ENCODE measurements around the gene PLPP4. TPM values are rescaled to one million over a fixed set of nuclear protein-coding genes. Genes with fewer than 3 reads are reported as not detected.

Gene PLPP4
- total RNA-seq, 1 experiment from 2014 or later, result 9.7 TPM

GRCh38 chr10:120459185-120459584 is 2.2 kb downstream of the PLPP4 start:
- Histone ChIP-seq H3K79me2 (ENCODE audit: low read length) (no peaks in the 10 kb centered on the region), H4K20me1 (ENCODE audit: insufficient read depth, low read depth, low read length) (peaks cover 5% of the 10 kb centered on the region; the same call in 1 of the 2 replicates), H3K9ac (ENCODE audit: low read length) (no peak overlapping the region), H3K4me3 (ENCODE audit: low read length) (no peak overlapping the region), H3K9me2 (replicated peaks; ENCODE audit: insufficient read depth, low read length) (no peaks in the 10 kb centered on the region), H3K36me3 (ENCODE audit: insufficient read depth, low read length) (no peaks in the 10 kb centered on the region), H3K27me3 (ENCODE audit: low read length) (no peaks in the 10 kb centered on the region), H2AFZ (ENCODE audit: low read length) (no peak overlapping the region), H3K4me1 (ENCODE audit: low read length) (peaks cover 8% of the 10 kb centered on the region), H3K9me3 (ENCODE audit: low read length) (no peaks in the 10 kb centered on the region), H3K27ac (ENCODE audit: low read length) (no peak overlapping the region), H3K4me2 (ENCODE audit: low read depth, low read length, poor library complexity, severe bottlenecking) (no peak overlapping the region)
- DNase-seq, result no peak

GRCh38 chr10:120460186-120460585 is 3.2 kb downstream of the PLPP4 start:
- no peak for DNase-seq
- H3K4me2 ChIP-seq (ENCODE audit: low read depth, low read length, poor library complexity, severe bottlenecking), result no peak overlapping the region
- no peak overlapping the region for H3K27ac ChIP-seq (ENCODE audit: low read length)
- no peaks in the 10 kb centered on the region for H3K36me3 ChIP-seq (ENCODE audit: insufficient read depth, low read length)
- H3K9me3 ChIP-seq (ENCODE audit: low read length), result no peaks in the 10 kb centered on the region
- peaks cover 8% of the 10 kb centered on the region for H3K4me1 ChIP-seq (ENCODE audit: low read length)
- H3K9ac ChIP-seq (ENCODE audit: low read length), result no peak overlapping the region
- H4K20me1 ChIP-seq (ENCODE audit: insufficient read depth, low read depth, low read length), result peaks cover 5% of the 10 kb centered on the region; the same call in 1 of the 2 replicates
- H3K27me3 ChIP-seq (ENCODE audit: low read length), result no peaks in the 10 kb centered on the region
- no peak overlapping the region for H2AFZ ChIP-seq (ENCODE audit: low read length)
- no peaks in the 10 kb centered on the region for H3K79me2 ChIP-seq (ENCODE audit: low read length)
- H3K4me3 ChIP-seq (ENCODE audit: low read length), result no peak overlapping the region
- H3K9me2 ChIP-seq (replicated peaks; ENCODE audit: insufficient read depth, low read length), result no peaks in the 10 kb centered on the region

- Histone ChIP-seq H3K9me3 (ENCODE audit: low read length) (no peaks in the 10 kb centered on the region), H3K4me3 (ENCODE audit: low read length) (no peak overlapping the region), H3K4me1 (ENCODE audit: low read length) (peaks cover 7% of the 10 kb centered on the region), H3K36me3 (ENCODE audit: insufficient read depth, low read length) (no peaks in the 10 kb centered on the region), H3K79me2 (ENCODE audit: low read length) (no peaks in the 10 kb centered on the region), H3K9ac (ENCODE audit: low read length) (no peak overlapping the region), H3K9me2 (replicated peaks; ENCODE audit: insufficient read depth, low read length) (no peaks in the 10 kb centered on the region), H2AFZ (ENCODE audit: low read length) (no peak overlapping the region), H3K27ac (ENCODE audit: low read length) (no peak overlapping the region), H4K20me1 (ENCODE audit: insufficient read depth, low read depth, low read length) (peaks cover 4% of the 10 kb centered on the region; the same call in 1 of the 2 replicates), H3K27me3 (ENCODE audit: low read length) (no peaks in the 10 kb centered on the region), H3K4me2 (ENCODE audit: low read depth, low read length, poor library complexity, severe bottlenecking) (no peak overlapping the region)
- DNase-seq, result no peak
Measured at GRCh38 chr10:120460776-120461175, 3.7 kb downstream of the PLPP4 start.

- Histone ChIP-seq H3K4me3 (ENCODE audit: low read length) (no peak overlapping the region), H3K9ac (ENCODE audit: low read length) (no peak overlapping the region), H3K27ac (ENCODE audit: low read length) (no peak overlapping the region), H3K4me1 (ENCODE audit: low read length) (no peaks in the 10 kb centered on the region; the same call in 1 of the 2 replicates), H4K20me1 (ENCODE audit: insufficient read depth, low read depth, low read length) (no peaks in the 10 kb centered on the region), H3K27me3 (ENCODE audit: low read length) (no peaks in the 10 kb centered on the region), H3K4me2 (ENCODE audit: low read depth, low read length, poor library complexity, severe bottlenecking) (no peak overlapping the region), H2AFZ (ENCODE audit: low read length) (no peak overlapping the region), H3K9me3 (ENCODE audit: low read length) (no peaks in the 10 kb centered on the region), H3K79me2 (ENCODE audit: low read length) (no peaks in the 10 kb centered on the region), H3K9me2 (replicated peaks; ENCODE audit: insufficient read depth, low read length) (no peaks in the 10 kb centered on the region), H3K36me3 (ENCODE audit: insufficient read depth, low read length) (no peaks in the 10 kb centered on the region)
- DNase-seq, result no peak
Measured at GRCh38 chr10:120462018-120462682, 5.1 kb downstream of the PLPP4 start.

GRCh38 chr10:120465138-120465537 is 8.1 kb downstream of the PLPP4 start:
- Histone ChIP-seq H3K4me3 (ENCODE audit: low read length) (no peak overlapping the region), H3K9me2 (replicated peaks; ENCODE audit: insufficient read depth, low read length) (no peaks in the 10 kb centered on the region), H3K9ac (ENCODE audit: low read length) (no peak overlapping the region), H2AFZ (ENCODE audit: low read length) (no peak overlapping the region), H4K20me1 (ENCODE audit: insufficient read depth, low read depth, low read length) (no peaks in the 10 kb centered on the region), H3K36me3 (ENCODE audit: insufficient read depth, low read length) (no peaks in the 10 kb centered on the region), H3K9me3 (ENCODE audit: low read length) (no peaks in the 10 kb centered on the region), H3K4me1 (ENCODE audit: low read length) (no peaks in the 10 kb centered on the region; the same call in 1 of the 2 replicates), H3K4me2 (ENCODE audit: low read depth, low read length, poor library complexity, severe bottlenecking) (no peak overlapping the region), H3K79me2 (ENCODE audit: low read length) (no peaks in the 10 kb centered on the region), H3K27me3 (ENCODE audit: low read length) (no peaks in the 10 kb centered on the region), H3K27ac (ENCODE audit: low read length) (no peak overlapping the region)
- DNase-seq, result no peak

GRCh38 chr10:120466006-120466405 is 9.0 kb downstream of the PLPP4 start:
- H3K4me3 ChIP-seq (ENCODE audit: low read length), result no peak overlapping the region
- no peak overlapping the region for H3K27ac ChIP-seq (ENCODE audit: low read length)
- no peaks in the 10 kb centered on the region for H3K27me3 ChIP-seq (ENCODE audit: low read length)
- DNase-seq, result no peak
- H3K4me1 ChIP-seq (ENCODE audit: low read length), result no peaks in the 10 kb centered on the region; the same call in 1 of the 2 replicates
- no peak overlapping the region for H3K9ac ChIP-seq (ENCODE audit: low read length)
- no peaks in the 10 kb centered on the region for H3K9me3 ChIP-seq (ENCODE audit: low read length)
- H3K4me2 ChIP-seq (ENCODE audit: low read depth, low read length, poor library complexity, severe bottlenecking), result no peak overlapping the region
- no peaks in the 10 kb centered on the region for H3K36me3 ChIP-seq (ENCODE audit: insufficient read depth, low read length)
- H2AFZ ChIP-seq (ENCODE audit: low read length), result no peak overlapping the region
- no peaks in the 10 kb centered on the region for H4K20me1 ChIP-seq (ENCODE audit: insufficient read depth, low read depth, low read length)
- H3K79me2 ChIP-seq (ENCODE audit: low read length), result no peaks in the 10 kb centered on the region
- no peaks in the 10 kb centered on the region for H3K9me2 ChIP-seq (replicated peaks; ENCODE audit: insufficient read depth, low read length)

- no peak overlapping the region for H3K4me3 ChIP-seq (ENCODE audit: low read length)
- H2AFZ ChIP-seq (ENCODE audit: low read length), result 0 out of 2 replicates have a peak overlapping the region, but pooled peaks have one; percentile 18
- peak overlapping the region; percentile 13; the same call in 1 of the 2 replicates for H3K27ac ChIP-seq (ENCODE audit: low read length)
- no peaks in the 10 kb centered on the region for H3K79me2 ChIP-seq (ENCODE audit: low read length)
- peak; percentile 78 for DNase-seq
- H3K9ac ChIP-seq (ENCODE audit: low read length), result no peak overlapping the region
- no peaks in the 10 kb centered on the region for H4K20me1 ChIP-seq (ENCODE audit: insufficient read depth, low read depth, low read length)
- H3K27me3 ChIP-seq (ENCODE audit: low read length), result no peaks in the 10 kb centered on the region
- no peak overlapping the region for H3K4me2 ChIP-seq (ENCODE audit: low read depth, low read length, poor library complexity, severe bottlenecking)
- no peaks in the 10 kb centered on the region for H3K9me2 ChIP-seq (replicated peaks; ENCODE audit: insufficient read depth, low read length)
- H3K36me3 ChIP-seq (ENCODE audit: insufficient read depth, low read length), result no peaks in the 10 kb centered on the region
- H3K4me1 ChIP-seq (ENCODE audit: low read length), result peaks cover 9% of the 10 kb centered on the region
- no peaks in the 10 kb centered on the region; the same call in 1 of the 2 replicates for H3K9me3 ChIP-seq (ENCODE audit: low read length)
Measured at GRCh38 chr10:120473593-120473992, 16.6 kb downstream of the PLPP4 start.

- H4K20me1 ChIP-seq (ENCODE audit: insufficient read depth, low read depth, low read length), result no peaks in the 10 kb centered on the region
- H3K9ac ChIP-seq (ENCODE audit: low read length), result no peak overlapping the region
- H3K79me2 ChIP-seq (ENCODE audit: low read length), result no peaks in the 10 kb centered on the region
- no peak overlapping the region for H3K4me2 ChIP-seq (ENCODE audit: low read depth, low read length, poor library complexity, severe bottlenecking)
- no peaks in the 10 kb centered on the region; the same call in 1 of the 2 replicates for H3K9me3 ChIP-seq (ENCODE audit: low read length)
- H3K36me3 ChIP-seq (ENCODE audit: insufficient read depth, low read length), result no peaks in the 10 kb centered on the region
- H2AFZ ChIP-seq (ENCODE audit: low read length), result no peak overlapping the region
- H3K27ac ChIP-seq (ENCODE audit: low read length), result no peak overlapping the region
- H3K27me3 ChIP-seq (ENCODE audit: low read length), result no peaks in the 10 kb centered on the region
- H3K4me1 ChIP-seq (ENCODE audit: low read length), result peaks cover 9% of the 10 kb centered on the region
- H3K4me3 ChIP-seq (ENCODE audit: low read length), result no peak overlapping the region
- H3K9me2 ChIP-seq (replicated peaks; ENCODE audit: insufficient read depth, low read length), result no peaks in the 10 kb centered on the region
- no peak for DNase-seq
Measured at GRCh38 chr10:120474956-120475355, 17.9 kb downstream of the PLPP4 start.

Measured in Karpas-422 (cell line).